B cell (primary cell): ENCODE data around the gene KRI1. TPM values are rescaled to one million over a fixed set of nuclear protein-coding genes. Genes with fewer than 3 reads are reported as not detected.

Experiments used
- ATAC-seq: fragments of 200-7000 bp; cut with Tn5 transposase; one replicate; pipeline ENCODE4 v1.10.0; 2021; ENCODE audit warnings: low read depth, mild to moderate bottlenecking, moderate number of reproducible peaks, moderate library complexity
- CTCF ChIA-PET: fragments of 350-600 bp; sonication (Branson Sonifier 250); formaldehyde crosslinking; loops from one replicate; lab custom pipeline; 2021; ENCODE audit warnings: antibody characterized with exemption, inconsistent platforms; lab: Charles Lee
- POLR2A ChIA-PET: fragments of 350-600 bp; sonication (Branson Sonifier 250); formaldehyde crosslinking; loops from one replicate; lab custom pipeline; 2021; ENCODE audit warnings: antibody characterized with exemption; lab: Charles Lee
- DNase-seq: peaks from one replicate; pipeline ENCODE4 v3.0.0; 2013
- H2AFZ ChIP-seq: 2 replicates; pipeline ENCODE4 v1.6.1; 2012; ENCODE audit warnings: mild to moderate bottlenecking, low read depth, low read length; ENCODE audit not compliant: insufficient read depth, poor library complexity, severe bottlenecking
- H3K27ac ChIP-seq, 2 donors: 1 replicate in 1 of 2; 2 replicates in 1 of 2; pipeline ENCODE4 v1.5.1; 2012 to 2013; ENCODE audit warnings: low read length in 2 of 2, mild to moderate bottlenecking in 2 of 2, moderate library complexity in 1 of 2
- H3K27me3 ChIP-seq, 4 experiments: fragments of 200-600 bp in 1 of 4; sonication (generic) in 1 of 4; replicated peaks in 1 of 4; 1 replicate in 2 of 4; 2 replicates in 2 of 4; pipeline versions ENCODE4 v1.6.1 to v1.7.0; 2013 to 2016; ENCODE audit warnings: low read length in 3 of 4, mild to moderate bottlenecking in 2 of 4, mixed read lengths in 1 of 4, moderate library complexity in 1 of 4; ENCODE audit not compliant: insufficient read depth in 4 of 4, control insufficient read depth in 3 of 4; ENCODE audit errors: control extremely low read depth in 1 of 4
- H3K36me3 ChIP-seq, 2 experiments: replicated peaks in 1 of 2; 1 replicate in 1 of 2; 2 replicates in 1 of 2; pipeline versions ENCODE4 v1.6.1 to v1.7.1; 2013; ENCODE audit warnings: low read length in 1 of 2; ENCODE audit not compliant: insufficient read depth in 2 of 2, control insufficient read depth in 1 of 2; ENCODE audit errors: control extremely low read depth in 1 of 2, extremely low read depth in 1 of 2
- H3K4me1 ChIP-seq, 2 donors: fragments of 200-600 bp in 1 of 2; sonication (generic) in 1 of 2; 1 replicate in 1 of 2; 2 replicates in 1 of 2; pipeline versions ENCODE4 v1.5.1 to v1.6.1; 2013 to 2017; ENCODE audit warnings: low read length in 2 of 2; ENCODE audit not compliant: control insufficient read depth in 2 of 2, insufficient read depth in 2 of 2
- H3K4me2 ChIP-seq: replicated peaks from 2 replicates; pipeline ENCODE3; 2012; ENCODE audit warnings: mild to moderate bottlenecking, low read depth, low read length; ENCODE audit not compliant: poor library complexity, severe bottlenecking
- H3K4me3 ChIP-seq, 5 experiments: fragments of 200-600 bp in 1 of 5; sonication (generic) in 1 of 5; 1 replicate in 3 of 5; 2 replicates in 2 of 5; pipeline versions ENCODE4 v1.5.1 to v1.7.0; 2011 to 2016; ENCODE audit warnings: low read length in 4 of 5, mild to moderate bottlenecking in 4 of 5, low read depth in 2 of 5, control low read depth in 1 of 5, moderate library complexity in 1 of 5; ENCODE audit not compliant: insufficient read depth in 1 of 5; ENCODE audit errors: control extremely low read depth in 1 of 5, extremely low read depth in 1 of 5
- H3K79me2 ChIP-seq: fragments of 200-600 bp; sonication (generic); one replicate; pipeline ENCODE4 v1.6.0; 2016; ENCODE audit warnings: low read length; ENCODE audit not compliant: control insufficient read depth, insufficient read depth
- H3K9ac ChIP-seq: fragments of 200-600 bp; sonication (generic); 2 replicates; pipeline ENCODE4 v1.6.1; 2017; ENCODE audit warnings: mild to moderate bottlenecking, low read length, moderate library complexity
- H3K9me3 ChIP-seq, 3 donors: one replicate each; pipeline versions ENCODE4 v1.6.1 to v1.7.1; 2013; ENCODE audit warnings: low read length in 2 of 3; ENCODE audit not compliant: control insufficient read depth in 2 of 3, insufficient read depth in 1 of 3; ENCODE audit errors: control extremely low read depth in 1 of 3
- H4K20me1 ChIP-seq: 2 replicates; pipeline ENCODE4 v1.6.0; 2012; ENCODE audit warnings: mild to moderate bottlenecking, low read length; ENCODE audit not compliant: insufficient read depth, control insufficient read depth, poor library complexity, severe bottlenecking
- H3K27ac Mint-ChIP-seq: one replicate; pipeline ENCODE4 v1.8.0; 2021; ENCODE audit warnings: mixed read lengths
- H3K27me3 Mint-ChIP-seq: one replicate; pipeline ENCODE4 v1.8.0; 2021; ENCODE audit warnings: mixed read lengths
- H3K4me1 Mint-ChIP-seq: one replicate; pipeline ENCODE4 v1.8.0; 2021; ENCODE audit warnings: mixed read lengths
- H3K4me3 Mint-ChIP-seq: one replicate; pipeline ENCODE4 v1.8.0; 2021; ENCODE audit warnings: mixed read lengths
- H3K9me3 Mint-ChIP-seq: one replicate; pipeline ENCODE4 v1.8.0; 2022; ENCODE audit warnings: mixed read lengths; ENCODE audit not compliant: insufficient read depth
- CTCF ChIP-seq: fragments of 200-600 bp; IDR thresholded peaks from one replicate; pipeline ENCODE4 v1.8.0; 2022; ENCODE audit warnings: antibody characterized with exemption, mild to moderate bottlenecking
- EZH2 ChIP-seq: IDR thresholded peaks from 2 replicates; pipeline ENCODE4 v1.6.1; 2012; ENCODE audit warnings: borderline replicate concordance, low read depth, mild to moderate bottlenecking, moderate library complexity, low read length; ENCODE audit not compliant: insufficient read depth, poor library complexity, severe bottlenecking
- whole genome bisulfite sequencing: methylation state at CpG from one replicate; pipeline ENCODE4 v1.1.5; 2013; ENCODE audit warnings: missing lambda C conversion rate; ENCODE audit not compliant: insufficient coverage; 5-methylcytosine and 5-hydroxymethylcytosine counted together
- intact Hi-C: fragments of 100-400 bp; cut with micrococcal nuclease; formaldehyde crosslinking; loops from one replicate; pipeline ENCODE4 v1.10.0; 2022
- polyA plus RNA-seq: library from polyadenylated mRNA; depleted of rRNA; stranded (reverse); fragments of >200 nt; gene quantifications from 2 replicates; pipeline ENCODE4 v1.2.3, GENCODE V29; 2012
- total RNA-seq, 2 donors: library from RNA; stranded (reverse); fragments of 120-200 nt in 1 of 2; gene quantifications; 1 replicate in 1 of 2; 2 replicates in 1 of 2; pipeline versions ENCODE4 v1.2.3 to v1.2.4, GENCODE V29; 2013 to 2022

KRI1 gene
- total and polyA plus RNA-seq, 2 donors (not counting 1 experiment from before 2014, with no cell fraction given), result 46.7 to 62.8 TPM

DNA sequence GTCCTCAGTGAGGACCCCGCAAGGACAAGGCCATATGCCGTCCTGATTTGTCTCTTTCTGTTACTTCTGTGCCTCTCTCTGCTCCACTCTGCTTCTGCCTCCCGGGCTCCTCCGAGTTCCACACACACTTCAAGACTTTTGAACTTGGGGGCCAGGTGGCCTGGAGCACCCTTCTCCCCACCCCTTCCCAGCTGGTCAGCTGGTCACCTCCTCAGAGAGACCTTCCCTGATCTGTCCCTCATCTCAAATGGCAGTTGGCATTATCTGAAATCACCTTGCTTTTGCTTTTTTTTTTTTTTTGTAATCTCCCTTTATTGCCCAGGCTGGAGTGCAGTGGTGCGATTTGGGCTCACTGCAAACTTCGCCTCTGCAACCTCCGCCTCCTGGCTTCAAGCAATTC lies 46.4 kb downstream of the KRI1 start:
- Histone ChIP-seq H3K9me3 (peaks cover 0 to 13% (median 0%) of the 10 kb centered on the region in 3 donors), H3K4me3 (no peak overlapping the region), H3K4me1 (peaks cover 31 to 33% of the 10 kb centered on the region in 2 donors), H4K20me1 (no peaks in the 10 kb centered on the region), H3K79me2 (no peaks in the 10 kb centered on the region), H2AFZ (no peak overlapping the region), H3K4me2 (peak overlapping the region; percentile 55), H3K9ac (no peak overlapping the region), H3K27ac (no peak overlapping the region), H3K27me3 (peaks cover 2 to 68% (median 35%) of the 10 kb centered on the region in 4 experiments), H3K36me3 (no peaks in the 10 kb centered on the region)
- DNase-seq (no peak), ATAC-seq (no peak)
- POLR2A ChIA-PET, result no interaction called here
- WGBS, result 80% methylated on average over 7 of the region's 7 CpGs
- Mint-ChIP-seq H3K27ac (no peak overlapping the region), H3K4me1 (peaks cover 30% of the 10 kb centered on the region), H3K4me3 (peak overlapping the region; percentile 35), H3K9me3 (no peaks in the 10 kb centered on the region), H3K27me3 (peaks cover 40% of the 10 kb centered on the region)
- TF ChIP-seq EZH2, result no peak
- TF ChIP-seq CTCF, result no peak
- intact Hi-C loops, result no loop called here
- CTCF ChIA-PET, result interaction anchor here (1.7 kb wide), 1 partner anchor 22 kb away, joined by 4 read pairs; no protein-coding TSS in a partner anchor

DNA sequence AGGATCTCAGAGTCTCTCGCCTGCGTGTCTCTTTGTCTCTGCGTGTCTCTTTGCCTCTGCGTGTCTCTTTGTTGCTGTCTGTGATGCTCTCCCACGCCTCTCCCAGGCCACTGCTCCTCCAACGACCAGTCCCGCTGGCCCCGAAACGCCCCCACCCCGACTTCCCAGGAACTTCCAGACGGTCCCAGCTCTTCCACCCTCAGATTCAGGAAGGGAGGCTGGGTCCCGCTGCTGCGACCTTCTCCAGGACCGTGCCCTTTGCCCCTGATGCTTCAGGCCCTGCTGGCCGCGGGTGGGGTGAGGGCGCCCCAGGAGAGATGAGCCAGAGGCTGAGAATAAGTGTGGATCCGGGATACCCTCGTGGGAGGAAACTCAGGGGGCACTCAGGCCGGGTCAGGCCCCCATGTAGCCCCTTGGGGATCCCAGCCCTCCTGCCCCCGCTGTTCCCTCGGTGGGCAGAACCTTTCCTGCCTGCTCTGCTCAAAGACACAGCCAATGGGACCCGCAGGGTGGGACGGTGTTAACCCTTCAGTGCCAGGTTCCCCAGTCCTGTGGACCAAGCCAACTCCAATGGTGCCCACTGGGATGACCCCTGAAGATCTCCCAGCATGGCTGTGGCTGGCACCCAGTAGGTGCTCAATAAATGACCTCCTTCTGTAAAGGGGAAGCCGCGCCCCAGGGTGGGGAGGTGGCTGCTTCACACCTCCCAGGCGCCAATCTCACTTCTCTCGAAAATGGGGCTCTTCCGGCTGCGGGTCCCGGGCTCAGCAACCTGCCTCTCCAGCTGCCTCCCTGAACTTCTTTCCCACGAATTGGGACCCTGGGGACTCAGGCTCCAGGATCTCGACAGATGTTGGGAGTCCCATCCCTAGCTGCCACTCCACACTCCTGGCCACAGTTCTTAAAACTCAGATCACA lies 47.1 kb downstream of the KRI1 start:
- H2AFZ ChIP-seq, result peak overlapping the region; percentile 30
- no peak overlapping the region for H3K4me3 ChIP-seq
- Mint-ChIP-seq H3K27me3 (peaks cover 43% of the 10 kb centered on the region), H3K4me1 (peaks cover 31% of the 10 kb centered on the region), H3K4me3 (peak overlapping the region; percentile 40), H3K27ac (no peak overlapping the region), H3K9me3 (no peaks in the 10 kb centered on the region)
- TF ChIP-seq EZH2 (no peak), CTCF (no peak)
- H3K9ac ChIP-seq, result peak overlapping the region; percentile 14
- H3K27me3 ChIP-seq, result peaks cover 2 to 74% (median 35%) of the 10 kb centered on the region in 4 experiments
- H3K27ac ChIP-seq, result no peak overlapping the region
- peak overlapping the region; percentile 55 for H3K4me2 ChIP-seq
- POLR2A ChIA-PET, result interaction anchor here (0.7 kb wide), 1 partner anchor 318 kb away, joined by 13 read pairs; the partner anchor contains the start of gene TMED1
- H4K20me1 ChIP-seq, result no peaks in the 10 kb centered on the region
- WGBS, result 9% methylated on average over 33 of the region's 33 CpGs
- ATAC-seq, result peak; percentile 17
- intact Hi-C loops, result no loop called here
- CTCF ChIA-PET, result interaction anchor here (1.7 kb wide), 1 partner anchor 23 kb away, joined by 4 read pairs; no protein-coding TSS in a partner anchor
- peaks cover 34 to 38% of the 10 kb centered on the region in 2 donors for H3K4me1 ChIP-seq
- H3K79me2 ChIP-seq, result no peaks in the 10 kb centered on the region
- peak; percentile 41 for DNase-seq
- H3K36me3 ChIP-seq, result no peaks in the 10 kb centered on the region
- peaks cover 0 to 13% (median 0%) of the 10 kb centered on the region in 3 donors for H3K9me3 ChIP-seq
